ENCODE measurements around the gene CIAO2B.
"Not testable (repeated sequence)": the region's sequence is repeated elsewhere in the genome, so short reads cannot be mapped to it uniquely, and the experiment has no call there.

Gene CIAO2B

GRCh38 chr16:66936462-66936861, 2.3 kb upstream of the CIAO2B start:
- H3K27ac Mint-ChIP-seq: peak overlapping the region; percentile 99
- H3K4me1 Mint-ChIP-seq (ENCODE audit: low read depth): peaks cover 50% of the 10 kb centered on the region
- no peaks in the 10 kb centered on the region for H3K27me3 Mint-ChIP-seq
- no peaks in the 10 kb centered on the region for H3K9me3 Mint-ChIP-seq
- peaks cover 94% of the 10 kb centered on the region for H3K36me3 Mint-ChIP-seq (ENCODE audit: low read depth)
- no peak for DNase-seq
- H3K4me3 Mint-ChIP-seq: peak overlapping the region; percentile 99

GRCh38 chr16:66935314-66936011, 1.3 kb upstream of the CIAO2B start, which contains the start of gene CES2:
Gene CES2 (plus strand): TSS chr16:66935516. CDS start chr16:66935636, 120 bp downstream.
- DNase-seq: no peak
- peaks cover 90% of the 10 kb centered on the region for H3K36me3 Mint-ChIP-seq (ENCODE audit: low read depth)
- peaks cover 50% of the 10 kb centered on the region for H3K4me1 Mint-ChIP-seq (ENCODE audit: low read depth)
- no peaks in the 10 kb centered on the region for H3K9me3 Mint-ChIP-seq
- peak within 1 kb of the TSS; percentile 99 for H3K4me3 Mint-ChIP-seq
- H3K27me3 Mint-ChIP-seq: no peaks in the 10 kb centered on the region
- H3K27ac Mint-ChIP-seq: peak within 1 kb of the TSS; percentile 99

- H3K27me3 Mint-ChIP-seq, H3K9me3 Mint-ChIP-seq, DNase-seq: not testable (repeated sequence)
- H3K4me3 Mint-ChIP-seq: peak overlapping the region; percentile 99
- peaks cover 50% of the 10 kb centered on the region for H3K4me1 Mint-ChIP-seq (ENCODE audit: low read depth)
- H3K36me3 Mint-ChIP-seq (ENCODE audit: low read depth): peaks cover 89% of the 10 kb centered on the region
- peak overlapping the region; percentile 99 for H3K27ac Mint-ChIP-seq
These were observed 674 bp upstream of the CIAO2B start for GRCh38 chr16:66934839-66935313.

GRCh38 chr16:66933776-66934137, 445 bp downstream of the CIAO2B start:
- peak overlapping the region; percentile 99 for H3K27ac Mint-ChIP-seq
- peak overlapping the region; percentile 99 for H3K4me3 Mint-ChIP-seq
- no peak for DNase-seq
- H3K9me3 Mint-ChIP-seq: no peaks in the 10 kb centered on the region
- H3K27me3 Mint-ChIP-seq: no peaks in the 10 kb centered on the region
- peaks cover 51% of the 10 kb centered on the region for H3K4me1 Mint-ChIP-seq (ENCODE audit: low read depth)
- peaks cover 82% of the 10 kb centered on the region for H3K36me3 Mint-ChIP-seq (ENCODE audit: low read depth)

GRCh38 chr16:66932076-66932475, 2.1 kb downstream of the CIAO2B start:
- no peak for DNase-seq
- H3K4me3 Mint-ChIP-seq: peak overlapping the region; percentile 99
- H3K4me1 Mint-ChIP-seq (ENCODE audit: low read depth): peaks cover 51% of the 10 kb centered on the region
- peak overlapping the region; percentile 99 for H3K27ac Mint-ChIP-seq
- H3K36me3 Mint-ChIP-seq (ENCODE audit: low read depth): peaks cover 66% of the 10 kb centered on the region
- no peaks in the 10 kb centered on the region for H3K9me3 Mint-ChIP-seq
- H3K27me3 Mint-ChIP-seq: no peaks in the 10 kb centered on the region

- H3K27me3 Mint-ChIP-seq: peaks cover under 1% of the 10 kb centered on the region
- peak overlapping the region; percentile 99 for H3K27ac Mint-ChIP-seq
- peaks cover 48% of the 10 kb centered on the region for H3K4me1 Mint-ChIP-seq (ENCODE audit: low read depth)
- no peaks in the 10 kb centered on the region for H3K9me3 Mint-ChIP-seq
- DNase-seq: no peak
- peaks cover 62% of the 10 kb centered on the region for H3K36me3 Mint-ChIP-seq (ENCODE audit: low read depth)
- no peak overlapping the region for H3K4me3 Mint-ChIP-seq
These were observed 2.5 kb downstream of the CIAO2B start for GRCh38 chr16:66931665-66932064.

- no peak for DNase-seq
- H3K4me3 Mint-ChIP-seq: no peak overlapping the region
- H3K4me1 Mint-ChIP-seq (ENCODE audit: low read depth): peaks cover 40% of the 10 kb centered on the region
- H3K9me3 Mint-ChIP-seq: no peaks in the 10 kb centered on the region
- H3K27ac Mint-ChIP-seq: no peak overlapping the region
- peaks cover 15% of the 10 kb centered on the region for H3K27me3 Mint-ChIP-seq
- peaks cover 51% of the 10 kb centered on the region for H3K36me3 Mint-ChIP-seq (ENCODE audit: low read depth)
These were observed 4.0 kb downstream of the CIAO2B start for GRCh38 chr16:66930189-66930588.

GRCh38 chr16:66928702-66929388, 5.4 kb downstream of the CIAO2B start:
- peak; percentile 46 for DNase-seq
- no peak overlapping the region for H3K27ac Mint-ChIP-seq
- H3K36me3 Mint-ChIP-seq (ENCODE audit: low read depth): peaks cover 38% of the 10 kb centered on the region
- peaks cover 25% of the 10 kb centered on the region for H3K27me3 Mint-ChIP-seq
- H3K4me1 Mint-ChIP-seq (ENCODE audit: low read depth): peaks cover 39% of the 10 kb centered on the region
- H3K9me3 Mint-ChIP-seq: no peaks in the 10 kb centered on the region
- H3K4me3 Mint-ChIP-seq: no peak overlapping the region

- H3K36me3 Mint-ChIP-seq (ENCODE audit: low read depth): peaks cover 31% of the 10 kb centered on the region
- H3K27ac Mint-ChIP-seq: peak overlapping the region; percentile 37
- peaks cover 31% of the 10 kb centered on the region for H3K4me1 Mint-ChIP-seq (ENCODE audit: low read depth)
- no peak overlapping the region for H3K4me3 Mint-ChIP-seq
- peaks cover 32% of the 10 kb centered on the region for H3K27me3 Mint-ChIP-seq
- no peaks in the 10 kb centered on the region for H3K9me3 Mint-ChIP-seq
- DNase-seq: no peak
These were observed 6.1 kb downstream of the CIAO2B start for GRCh38 chr16:66927918-66928649.

GRCh38 chr16:66926961-66927436, 7.2 kb downstream of the CIAO2B start:
- Mint-ChIP-seq H3K27me3 (peaks cover 40% of the 10 kb centered on the region), H3K36me3 (ENCODE audit: low read depth) (peaks cover 20% of the 10 kb centered on the region), H3K9me3 (no peaks in the 10 kb centered on the region), H3K4me3 (no peak overlapping the region), H3K27ac (no peak overlapping the region), H3K4me1 (ENCODE audit: low read depth) (peaks cover 21% of the 10 kb centered on the region)
- DNase-seq: no peak

- Mint-ChIP-seq H3K27me3 (peaks cover 42% of the 10 kb centered on the region), H3K9me3 (no peaks in the 10 kb centered on the region), H3K36me3 (ENCODE audit: low read depth) (peaks cover 13% of the 10 kb centered on the region), H3K27ac (no peak overlapping the region), H3K4me3 (peak overlapping the region; percentile 51), H3K4me1 (ENCODE audit: low read depth) (peaks cover 17% of the 10 kb centered on the region)
- DNase-seq: no peak
These were observed 7.8 kb downstream of the CIAO2B start for GRCh38 chr16:66926171-66926947.

- Mint-ChIP-seq H3K27ac (no peak within 1 kb of the TSS), H3K36me3 (ENCODE audit: low read depth) (peaks cover 8% of the 10 kb centered on the region), H3K9me3 (no peaks in the 10 kb centered on the region), H3K27me3 (peaks cover 50% of the 10 kb centered on the region), H3K4me3 (peak within 1 kb of the TSS; percentile 51), H3K4me1 (ENCODE audit: low read depth) (peaks cover 17% of the 10 kb centered on the region)
- no peak for DNase-seq
These were observed 8.8 kb downstream of the CIAO2B start, which contains the start of gene RRAD for GRCh38 chr16:66925322-66925840. Gene RRAD (minus strand): TSS chr16:66925535. CDS start chr16:66925179, 356 bp downstream.

- Mint-ChIP-seq H3K9me3 (no peaks in the 10 kb centered on the region), H3K4me1 (ENCODE audit: low read depth) (peaks cover 17% of the 10 kb centered on the region), H3K36me3 (ENCODE audit: low read depth) (peaks cover 3% of the 10 kb centered on the region), H3K4me3 (peak overlapping the region; percentile 51), H3K27me3 (peaks cover 50% of the 10 kb centered on the region), H3K27ac (no peak overlapping the region)
- DNase-seq: peak; percentile 70
These were observed 9.5 kb downstream of the CIAO2B start for GRCh38 chr16:66924527-66925321.
